ENCODE data around the gene CLK4. TPM values are rescaled to one million over a fixed set of nuclear protein-coding genes. Genes with fewer than 3 reads are reported as not detected.

The CLK4 gene
- total RNA-seq, 2 donors from 2014 or later = 17.9 to 26.8 TPM

- DNase-seq (ENCODE audit: low spot score) = no peak
- intact Hi-C loops (cut with DNase I) = no loop called here
Observed at GRCh38 chr5:178641711-178642110, 14.9 kb upstream of the CLK4 start.

- intact Hi-C loops (cut with DNase I) = no loop called here
- DNase-seq (ENCODE audit: low spot score) = no peak
Observed at GRCh38 chr5:178640331-178641045, 13.6 kb upstream of the CLK4 start.

GRCh38 chr5:178637356-178638074 is 10.7 kb upstream of the CLK4 start:
- intact Hi-C loops (cut with DNase I) = no loop called here
- DNase-seq (ENCODE audit: low spot score) = no peak

GRCh38 chr5:178632285-178632684 is 5.4 kb upstream of the CLK4 start:
- no peak for DNase-seq (ENCODE audit: low spot score)
- intact Hi-C loops (cut with DNase I) = no loop called here

GRCh38 chr5:178630951-178631350 is 4.1 kb upstream of the CLK4 start:
- intact Hi-C loops (cut with DNase I) = no loop called here

GRCh38 chr5:178630475-178630930 is 3.7 kb upstream of the CLK4 start:
- intact Hi-C loops (cut with DNase I) = no loop called here
- DNase-seq (ENCODE audit: low spot score) = no peak

More at GRCh38 chr5:178630951-178631350, 4.1 kb upstream of the CLK4 start:
- DNase-seq (ENCODE audit: low spot score) = no peak

GRCh38 chr5:178627259-178627598 is 379 bp upstream of the CLK4 start:
- no peak for DNase-seq (ENCODE audit: low spot score)
- intact Hi-C loops (cut with DNase I) = no loop called here

GRCh38 chr5:178625679-178626483 is 969 bp downstream of the CLK4 start:
- DNase-seq (ENCODE audit: low spot score) = no peak
- intact Hi-C loops (cut with DNase I) = no loop called here

- intact Hi-C loops (cut with DNase I) = no loop called here
- no peak for DNase-seq (ENCODE audit: low spot score)
Observed at GRCh38 chr5:178624631-178625546, 2.0 kb downstream of the CLK4 start.

- intact Hi-C loops (cut with DNase I) = no loop called here
- DNase-seq (ENCODE audit: low spot score) = no peak
Observed at GRCh38 chr5:178622679-178623247, 4.1 kb downstream of the CLK4 start.

GRCh38 chr5:178619390-178619789 is 7.5 kb downstream of the CLK4 start:
- intact Hi-C loops (cut with DNase I) = no loop called here
- DNase-seq (ENCODE audit: low spot score) = no peak

- DNase-seq (ENCODE audit: low spot score) = no peak
- intact Hi-C loops (cut with DNase I) = no loop called here
Observed at GRCh38 chr5:178612299-178612698, 14.6 kb downstream of the CLK4 start.

- intact Hi-C loops (cut with DNase I) = no loop called here
- no peak for DNase-seq (ENCODE audit: low spot score)
Observed at GRCh38 chr5:178606269-178606668, 20.6 kb downstream of the CLK4 start.

- no peak for DNase-seq (ENCODE audit: low spot score)
- intact Hi-C loops (cut with DNase I) = no loop called here
Observed at GRCh38 chr5:178605788-178606187, 21.1 kb downstream of the CLK4 start.

GRCh38 chr5:178602752-178603151 is 24.1 kb downstream of the CLK4 start:
- intact Hi-C loops (cut with DNase I) = no loop called here
- DNase-seq (ENCODE audit: low spot score) = no peak

- no peak for DNase-seq (ENCODE audit: low spot score)
- intact Hi-C loops (cut with DNase I) = no loop called here
Observed at GRCh38 chr5:178595750-178596149, 31.1 kb downstream of the CLK4 start.

- no peak for DNase-seq (ENCODE audit: low spot score)
- intact Hi-C loops (cut with DNase I) = no loop called here
Observed at GRCh38 chr5:178595150-178595549, 31.7 kb downstream of the CLK4 start.

GRCh38 chr5:178590924-178591423 is 35.9 kb downstream of the CLK4 start:
- intact Hi-C loops (cut with DNase I) = no loop called here
- no peak for DNase-seq (ENCODE audit: low spot score)

Measured in posterior vena cava (tissue), 2 donors.